Epidermal melanocyte (primary cell): ENCODE data around the gene MARVELD1.
A peak's percentile ranks its signal among the peaks of the same experiment; 100 is the strongest.
"Not testable (repeated sequence)": the region's sequence is repeated elsewhere in the genome, so short reads cannot be mapped to it uniquely, and the experiment has no call there.

Source experiments
- DNase-seq: peaks from one replicate; pipeline ENCODE4 v3.0.0; 2011; ENCODE audit warnings: low spot score; ENCODE audit not compliant: insufficient read length

Gene MARVELD1

GRCh38 chr10:97690133-97690532 is 23.4 kb upstream of the MARVELD1 start:
- DNase-seq, result no peak

- not testable (repeated sequence) for DNase-seq
Measured at GRCh38 chr10:97698072-97698655, 15.4 kb upstream of the MARVELD1 start.

- DNase-seq, result peak; percentile 92
Measured at GRCh38 chr10:97701438-97702069, 12.0 kb upstream of the MARVELD1 start.

- DNase-seq, result no peak
Measured at GRCh38 chr10:97703398-97704067, 10.0 kb upstream of the MARVELD1 start.

- DNase-seq, result no peak
Measured at GRCh38 chr10:97704341-97704740, 9.2 kb upstream of the MARVELD1 start.

- no peak for DNase-seq
Measured at GRCh38 chr10:97705006-97705670, 8.4 kb upstream of the MARVELD1 start.

- DNase-seq, result no peak
Measured at GRCh38 chr10:97707134-97707861, 6.2 kb upstream of the MARVELD1 start.

- no peak for DNase-seq
Measured at GRCh38 chr10:97708167-97708566, 5.4 kb upstream of the MARVELD1 start.

GRCh38 chr10:97708976-97709946 is 4.3 kb upstream of the MARVELD1 start:
- DNase-seq, result peak; percentile 70

- DNase-seq, result no peak
Measured at GRCh38 chr10:97711640-97712572, 1.6 kb upstream of the MARVELD1 start.

GRCh38 chr10:97713826-97714400 is 383 bp downstream of the MARVELD1 start:
- DNase-seq, result peak; percentile 52

GRCh38 chr10:97714401-97715258 is 1.1 kb downstream of the MARVELD1 start:
- peak; percentile 88 for DNase-seq

- no peak for DNase-seq
Measured at GRCh38 chr10:97715259-97715874, 1.8 kb downstream of the MARVELD1 start.

GRCh38 chr10:97717627-97718026 is 4.1 kb downstream of the MARVELD1 start:
- no peak for DNase-seq

- peak; percentile 88 for DNase-seq
Measured at GRCh38 chr10:97718178-97718577, 4.6 kb downstream of the MARVELD1 start.

- DNase-seq, result no peak
Measured at GRCh38 chr10:97718659-97719142, 5.2 kb downstream of the MARVELD1 start.

GRCh38 chr10:97719602-97720001 is 6.1 kb downstream of the MARVELD1 start:
- DNase-seq, result no peak
